ENCODE measurements around the gene KCTD21.

Gene KCTD21

DNA sequence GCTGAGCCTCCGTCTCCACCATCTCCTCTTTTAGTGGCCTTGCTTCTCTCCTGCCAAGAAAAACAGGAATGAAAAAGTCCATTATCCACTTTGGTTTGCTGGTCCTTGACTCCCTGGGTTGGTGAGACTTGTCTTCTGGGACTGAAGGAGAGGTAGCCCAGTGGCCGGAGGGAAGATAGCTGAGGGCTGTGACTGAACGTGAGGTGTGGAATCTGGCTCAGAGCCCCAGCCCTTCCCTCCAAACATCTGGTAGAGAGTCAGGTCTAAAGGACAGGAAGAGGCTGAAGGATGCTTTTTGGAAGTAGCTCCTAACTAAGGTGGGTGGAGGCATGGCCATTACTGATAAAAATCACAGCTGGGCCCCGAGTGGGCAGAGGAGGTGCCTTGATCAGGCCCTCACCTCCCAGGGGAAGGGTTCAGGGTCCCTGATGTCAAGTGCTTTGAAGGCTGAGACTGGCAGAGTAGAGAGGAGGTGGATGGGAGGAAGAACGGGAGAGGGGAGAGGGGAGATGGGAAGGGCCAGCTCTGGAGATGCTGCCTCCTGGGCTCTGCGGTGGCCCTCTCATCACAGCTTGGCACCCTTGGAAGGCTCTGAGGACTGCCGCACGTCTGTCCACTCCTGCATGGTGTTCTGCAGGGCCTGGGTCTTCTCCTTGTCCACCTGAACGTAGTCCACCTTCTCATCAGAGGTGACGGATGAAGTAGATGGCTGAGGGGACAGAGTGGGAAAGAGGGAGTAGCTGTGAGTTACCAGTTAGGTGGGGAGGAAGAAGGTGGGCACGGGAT lies 30.5 kb upstream of the KCTD21 start:
- DNase-seq, result no peak

DNA sequence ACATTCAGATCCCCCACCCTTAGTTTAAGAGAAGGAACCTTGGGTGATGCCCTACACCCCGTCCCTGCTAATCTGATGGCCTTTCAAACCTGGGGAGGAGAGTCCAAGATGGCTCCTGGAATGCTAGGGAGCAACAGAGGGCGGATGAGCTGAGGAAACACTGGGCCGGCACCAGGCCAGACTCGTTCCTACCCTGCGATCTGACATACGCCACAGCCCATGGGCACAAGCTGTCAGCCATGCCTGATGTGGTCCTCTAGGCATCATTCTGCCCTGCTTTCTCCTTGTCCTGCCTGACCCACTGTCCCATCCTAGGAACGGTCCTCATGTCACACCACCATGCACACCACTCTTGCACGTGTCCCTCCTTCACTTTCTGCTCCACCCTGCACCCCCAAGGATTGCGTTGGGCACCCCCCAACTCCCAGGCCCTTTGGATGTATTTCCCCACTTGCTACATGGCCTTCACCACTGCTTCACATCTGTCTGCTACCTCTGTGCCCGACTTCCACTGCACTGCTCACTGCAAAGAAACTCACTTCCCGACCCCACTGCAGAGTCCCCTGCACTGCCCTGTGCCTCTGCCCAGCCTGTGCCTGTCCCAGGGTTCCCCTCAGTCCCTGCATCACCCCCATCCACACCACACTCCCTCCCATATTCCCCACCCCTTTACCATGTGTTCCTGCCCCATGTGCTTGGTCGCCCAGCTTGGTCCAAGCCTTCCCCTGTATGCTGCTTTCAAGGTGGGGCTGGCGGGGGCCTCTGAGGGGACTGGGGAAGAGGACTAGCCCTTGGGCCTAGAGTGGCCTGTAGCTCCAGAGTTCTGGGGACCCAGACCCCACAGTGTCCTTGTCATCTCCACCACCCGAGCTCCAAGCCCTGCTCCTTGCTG lies 29.5 kb upstream of the KCTD21 start:
- DNase-seq, result no peak

DNA sequence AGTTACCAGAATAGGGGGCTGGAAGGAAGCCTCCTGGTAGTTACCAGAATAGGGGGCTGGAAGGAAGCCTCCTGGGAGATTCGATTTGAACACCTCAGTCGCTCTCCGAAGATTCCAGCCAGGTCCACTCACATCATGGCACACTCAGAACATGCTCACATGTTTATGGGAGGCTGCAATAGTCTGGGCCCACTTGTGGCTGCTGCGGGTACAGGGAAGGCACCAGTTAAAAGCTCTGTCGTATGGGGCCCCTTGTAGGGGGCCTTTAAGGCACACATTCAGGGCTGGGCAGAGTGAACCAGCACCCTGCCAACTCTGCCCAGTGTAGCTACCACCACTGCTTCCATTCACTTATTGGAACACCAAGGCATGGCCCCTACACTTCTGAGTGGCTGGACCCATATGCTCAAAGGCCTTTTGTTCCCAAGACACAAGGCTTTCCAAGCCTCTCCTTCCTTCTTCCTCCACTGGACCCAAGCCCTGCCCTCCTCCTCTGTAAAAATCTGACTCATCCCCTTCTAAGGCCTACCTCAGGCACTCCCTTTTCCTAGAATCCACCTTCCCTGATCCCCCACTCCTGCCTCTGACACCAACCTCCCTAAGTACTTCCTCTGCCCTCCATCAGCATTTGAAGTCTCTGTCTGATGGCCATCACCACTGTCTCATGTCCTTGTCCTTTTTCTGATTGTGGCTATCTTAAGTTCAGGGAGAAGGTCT lies 28.3 kb upstream of the KCTD21 start:
- no peak for DNase-seq

DNA sequence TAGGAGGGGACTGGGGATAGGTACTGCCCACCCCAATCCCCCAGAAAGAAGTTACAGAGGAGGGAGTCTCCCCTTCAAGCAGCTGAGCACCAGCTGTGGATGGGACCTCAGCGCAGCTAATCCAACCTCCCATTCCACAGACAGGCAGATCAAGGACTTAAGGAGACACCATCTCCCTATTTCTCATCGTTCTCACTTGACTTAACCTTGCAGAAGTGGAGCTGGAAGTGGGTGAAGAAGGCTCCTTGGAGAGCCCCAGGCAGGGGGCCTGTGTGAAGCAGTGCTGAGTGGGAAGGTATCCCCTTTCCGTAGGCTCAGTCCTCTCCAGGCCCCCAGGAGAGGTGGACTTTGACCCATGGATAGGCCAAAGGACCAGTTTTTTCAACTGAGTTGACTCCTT lies 27.6 kb upstream of the KCTD21 start:
- no peak for DNase-seq

DNA sequence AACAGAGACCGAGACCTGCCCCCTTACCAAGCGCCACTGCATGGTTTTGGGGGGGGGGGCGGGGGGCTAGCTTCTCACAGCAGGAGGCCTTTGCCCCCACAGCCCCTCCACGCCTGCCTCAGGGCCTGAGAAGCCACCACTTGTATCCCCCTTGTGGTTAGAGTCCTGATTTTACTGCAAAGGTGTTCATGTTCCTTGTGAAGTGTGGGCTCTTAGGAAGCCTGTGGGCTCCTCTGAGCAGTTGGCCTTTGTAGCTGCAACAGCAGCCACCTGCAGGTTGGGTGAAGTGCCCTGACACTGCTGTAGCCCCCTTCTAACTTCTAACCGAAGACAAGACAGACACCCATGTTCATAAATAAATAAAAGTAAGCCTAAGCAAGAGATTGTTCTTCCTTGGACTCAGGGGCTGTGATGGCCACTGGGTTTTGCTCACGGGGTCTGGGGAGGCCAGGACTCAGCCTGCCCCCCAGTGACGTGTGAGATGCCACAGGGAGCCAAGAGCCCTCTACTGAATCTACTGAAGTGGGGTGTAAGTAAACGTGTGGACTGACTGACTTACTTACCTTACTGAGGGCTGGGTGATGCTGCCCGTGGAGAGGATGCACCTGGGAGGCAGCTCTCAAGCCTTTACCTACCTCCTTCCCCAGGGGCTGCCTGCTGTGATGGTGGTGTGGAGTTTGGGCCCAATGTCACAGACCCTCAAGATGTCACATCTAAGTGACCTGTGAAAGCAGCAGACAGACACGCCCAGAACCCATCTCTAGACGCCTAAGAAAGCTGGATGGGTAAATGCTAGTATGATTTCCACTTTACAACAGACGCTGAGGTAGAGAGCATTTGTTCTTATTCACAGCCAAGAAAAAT lies 26.1 kb upstream of the KCTD21 start:
- no peak for DNase-seq

DNA sequence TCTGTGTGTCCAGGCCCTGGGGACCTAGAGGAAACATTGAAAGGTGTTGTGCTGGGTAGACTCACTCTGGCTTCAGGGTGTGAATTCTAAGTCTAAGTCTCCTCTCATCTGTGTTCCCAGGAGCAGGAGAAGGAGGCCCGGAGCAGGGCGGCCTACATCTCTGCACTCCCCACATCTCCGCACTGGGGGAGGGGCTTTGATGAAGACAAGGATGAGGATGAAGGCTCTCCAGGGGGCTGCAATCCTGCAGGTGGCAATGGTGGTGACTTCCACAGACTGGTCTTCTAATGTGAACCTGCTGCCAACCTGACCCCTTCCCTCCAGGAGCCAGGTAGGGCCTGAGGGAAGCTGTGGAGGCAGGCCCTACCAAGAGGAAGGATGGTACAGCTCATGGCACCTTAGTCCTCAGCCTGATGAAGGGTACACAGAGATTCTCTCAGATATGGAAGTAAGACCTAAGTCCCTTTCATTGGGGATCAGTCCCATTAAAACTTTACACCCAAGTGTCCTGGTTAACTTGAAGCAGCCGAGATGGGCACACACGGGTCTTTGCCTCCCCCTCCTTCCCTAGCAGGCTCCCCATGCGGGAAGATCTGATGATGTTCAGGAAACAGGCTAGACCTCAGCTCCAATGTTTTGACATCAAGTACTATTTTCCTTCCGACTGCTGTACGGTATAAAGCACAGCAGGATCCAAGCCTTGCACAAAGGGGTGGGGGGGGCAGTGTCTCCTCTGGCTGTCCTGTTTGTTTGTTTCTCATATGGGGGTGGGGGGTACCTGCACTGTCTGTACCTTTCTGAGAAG lies 25.3 kb upstream of the KCTD21 start:
- no peak for DNase-seq

DNA sequence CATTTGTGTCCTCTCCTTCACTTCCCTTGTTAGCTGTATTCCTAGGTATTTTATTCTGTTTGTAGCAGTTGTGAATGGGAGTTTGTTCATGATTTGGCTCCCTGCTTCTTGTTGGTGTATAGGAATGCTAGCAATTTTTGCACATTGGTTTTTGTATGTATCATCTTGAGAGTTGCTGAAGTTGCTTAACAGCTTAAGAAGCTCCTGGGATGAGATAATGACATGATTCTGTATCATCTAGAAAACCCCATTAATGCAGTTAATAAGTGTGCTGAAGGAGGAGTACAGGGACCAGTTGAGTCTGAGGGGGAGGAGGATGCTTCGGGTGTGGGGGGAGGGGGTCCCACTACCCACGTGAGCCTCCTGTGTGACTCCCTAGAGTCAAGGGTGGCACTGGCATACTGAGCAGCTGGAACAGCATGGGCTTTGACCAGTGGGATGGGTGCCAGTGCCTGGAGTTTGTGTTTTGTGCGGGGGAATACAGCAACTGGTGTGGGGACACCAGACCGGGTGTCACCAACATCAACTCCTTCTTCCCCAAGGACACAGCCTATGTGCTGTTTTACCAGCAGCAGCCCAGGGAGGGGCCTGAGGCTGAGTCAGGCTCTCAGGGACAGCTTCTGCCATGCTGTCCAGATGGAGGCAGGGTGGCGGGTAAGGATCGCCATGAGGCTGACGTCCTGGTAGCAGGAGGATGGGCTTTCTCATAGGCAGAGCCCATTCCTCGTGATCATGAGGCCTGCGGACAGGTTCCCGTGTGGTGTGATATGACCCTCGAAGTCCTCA lies 24.4 kb upstream of the KCTD21 start:
- no peak for DNase-seq

DNA sequence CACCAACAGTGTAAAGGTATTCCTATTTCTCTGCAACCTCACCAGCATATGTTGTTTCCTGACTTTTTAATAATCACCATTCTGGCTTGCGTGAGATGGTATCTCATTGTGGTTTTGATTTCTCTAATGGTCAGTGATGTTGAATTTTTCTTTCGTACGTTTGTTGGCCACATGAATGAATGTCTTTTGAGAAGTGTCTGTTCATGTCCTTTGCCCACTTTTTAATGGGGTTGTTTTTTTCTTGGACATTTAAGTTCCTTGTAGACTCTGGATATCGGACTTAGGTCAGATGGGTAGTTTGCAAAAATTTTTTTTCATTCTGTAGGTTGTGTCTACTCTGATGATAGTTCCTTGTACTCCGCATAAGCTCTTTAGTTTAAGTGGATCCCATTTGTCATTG lies 23.1 kb upstream of the KCTD21 start:
- no peak for DNase-seq

DNA sequence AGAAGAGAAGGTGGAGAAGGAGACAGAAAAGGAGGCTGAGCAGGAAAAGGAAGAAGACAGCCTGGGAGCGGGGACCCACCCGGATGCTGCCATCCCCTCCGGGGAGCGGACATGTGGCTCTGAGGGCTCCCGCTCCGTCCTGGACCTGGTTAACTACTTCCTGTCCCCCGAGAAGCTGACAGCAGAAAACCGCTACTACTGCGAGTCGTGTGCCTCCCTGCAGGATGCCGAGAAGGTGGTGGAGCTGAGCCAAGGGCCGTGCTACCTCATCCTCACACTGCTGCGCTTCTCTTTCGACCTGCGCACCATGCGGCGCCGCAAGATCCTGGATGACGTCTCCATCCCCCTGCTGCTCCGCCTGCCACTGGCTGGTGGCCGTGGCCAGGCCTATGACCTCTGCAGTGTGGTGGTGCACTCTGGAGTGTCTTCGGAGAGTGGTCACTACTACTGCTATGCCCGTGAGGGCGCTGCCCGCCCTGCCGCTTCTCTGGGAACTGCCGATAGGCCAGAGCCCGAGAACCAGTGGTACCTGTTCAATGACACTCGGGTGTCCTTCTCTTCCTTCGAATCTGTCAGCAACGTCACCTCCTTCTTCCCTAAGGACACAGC lies 21.7 kb upstream of the KCTD21 start:
- no peak for DNase-seq

DNA sequence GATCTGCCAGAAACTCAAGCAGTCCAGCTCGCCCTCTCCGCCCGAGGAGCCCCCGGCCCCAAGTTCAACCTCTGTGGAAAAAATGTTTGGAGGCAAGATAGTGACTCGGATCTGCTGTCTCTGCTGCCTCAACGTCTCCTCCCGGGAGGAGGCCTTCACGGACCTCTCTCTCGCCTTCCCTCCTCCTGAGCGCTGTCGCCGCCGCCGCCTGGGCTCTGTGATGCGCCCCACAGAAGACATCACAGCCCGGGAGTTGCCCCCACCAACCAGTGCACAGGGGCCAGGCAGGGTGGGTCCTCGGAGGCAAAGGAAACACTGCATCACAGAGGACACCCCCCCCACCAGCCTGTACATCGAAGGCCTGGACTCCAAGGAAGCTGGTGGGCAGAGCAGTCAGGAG lies 21.1 kb upstream of the KCTD21 start:
- no peak for DNase-seq

DNA sequence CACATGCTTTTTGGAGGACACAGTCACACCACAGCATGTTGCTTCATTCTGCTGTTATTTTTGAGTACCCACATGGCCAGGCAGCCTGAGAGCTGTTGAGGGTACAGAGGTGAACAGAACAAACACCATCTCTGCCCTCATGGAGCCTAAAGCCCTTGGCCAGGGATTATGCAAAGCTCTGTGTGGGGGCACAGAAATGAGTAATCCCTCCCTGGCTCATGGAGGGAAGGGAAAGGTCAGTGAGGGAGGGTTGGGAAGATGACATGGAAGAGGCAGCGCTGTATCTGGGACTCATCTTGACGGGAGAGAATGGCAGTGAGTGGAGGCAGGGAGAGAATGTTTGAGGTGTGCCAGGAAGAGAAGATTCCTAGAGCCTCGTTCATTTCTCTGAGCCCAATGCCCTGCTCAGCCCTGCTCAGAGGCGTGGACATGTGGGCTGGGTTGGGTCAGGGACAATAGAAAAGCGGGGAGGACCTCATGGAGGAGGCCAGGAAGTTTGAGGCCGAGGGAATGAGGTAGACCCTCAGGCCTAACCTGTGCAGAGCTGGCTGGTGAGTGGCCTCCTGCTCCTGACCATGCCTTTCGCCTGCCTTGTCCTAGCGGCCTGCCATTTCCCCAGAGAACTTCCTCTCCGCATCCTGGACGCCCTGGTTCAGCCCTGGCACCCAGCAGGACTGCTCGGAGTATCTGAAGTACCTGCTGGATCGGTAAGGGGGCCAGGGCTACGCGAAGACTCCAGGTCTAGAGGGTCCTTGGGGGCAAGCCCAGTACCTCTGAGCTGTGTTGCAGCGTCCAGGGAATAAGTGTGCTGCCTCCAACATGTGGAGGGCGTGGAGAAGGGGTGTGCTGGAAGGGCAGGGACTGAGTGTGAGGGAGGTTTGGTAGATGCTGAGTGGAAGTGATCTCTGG lies 20.1 kb upstream of the KCTD21 start:
- DNase-seq, result no peak

DNA sequence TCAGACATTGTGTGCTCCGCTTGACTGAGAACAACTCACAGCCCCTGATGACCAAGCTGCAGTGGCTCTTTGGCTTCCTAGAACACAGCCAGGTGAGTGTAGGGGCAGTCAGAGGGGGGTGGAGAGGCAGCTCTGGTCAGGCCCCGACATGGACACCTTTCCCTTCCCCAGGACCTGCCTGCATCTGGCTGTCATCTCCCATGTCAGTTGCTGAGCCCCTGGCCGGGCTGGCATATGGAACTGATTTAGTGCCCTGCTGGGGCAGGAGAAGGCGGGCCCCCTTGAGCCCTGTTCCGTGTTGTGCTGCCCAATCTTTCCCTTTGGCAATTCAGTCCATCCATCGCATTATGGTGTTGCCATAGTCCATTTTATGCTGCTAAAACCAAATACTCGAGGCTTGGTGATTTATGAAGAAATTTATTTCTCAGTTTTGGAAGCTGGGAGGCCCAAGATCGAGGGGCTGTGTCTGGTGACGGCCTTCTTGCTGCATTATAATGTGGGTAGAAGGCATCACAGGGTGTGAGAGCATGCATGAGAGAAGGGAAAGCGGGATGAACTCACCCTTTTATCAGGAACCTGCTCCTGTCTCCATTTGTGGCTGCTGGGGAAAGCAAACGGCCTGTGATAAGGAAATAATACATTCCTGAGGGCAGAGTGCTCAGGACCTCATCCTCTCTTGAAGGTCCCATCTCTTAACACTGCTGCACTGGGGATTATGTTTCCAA lies 19.3 kb upstream of the KCTD21 start:
- no peak for DNase-seq

DNA sequence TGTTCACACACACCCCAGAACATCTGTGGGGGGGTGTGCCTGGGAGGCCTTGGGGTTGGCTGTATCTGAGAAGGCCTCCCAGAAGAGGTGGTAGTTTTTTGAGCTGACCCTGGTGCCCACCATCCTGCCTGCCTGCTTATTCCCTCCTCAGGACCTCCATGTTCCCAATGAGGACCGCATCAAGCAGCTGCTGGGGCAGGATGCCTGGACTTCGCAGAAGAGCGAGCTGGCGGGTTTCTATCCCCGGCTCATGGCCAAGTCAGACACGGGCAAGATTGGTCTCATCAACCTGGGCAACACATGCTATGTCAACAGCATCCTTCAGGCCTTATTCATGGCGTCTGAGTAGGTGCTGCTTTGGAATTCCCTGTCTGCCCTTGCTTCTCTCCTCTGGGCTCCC lies 17.3 kb upstream of the KCTD21 start:
- DNase-seq, result no peak

DNA sequence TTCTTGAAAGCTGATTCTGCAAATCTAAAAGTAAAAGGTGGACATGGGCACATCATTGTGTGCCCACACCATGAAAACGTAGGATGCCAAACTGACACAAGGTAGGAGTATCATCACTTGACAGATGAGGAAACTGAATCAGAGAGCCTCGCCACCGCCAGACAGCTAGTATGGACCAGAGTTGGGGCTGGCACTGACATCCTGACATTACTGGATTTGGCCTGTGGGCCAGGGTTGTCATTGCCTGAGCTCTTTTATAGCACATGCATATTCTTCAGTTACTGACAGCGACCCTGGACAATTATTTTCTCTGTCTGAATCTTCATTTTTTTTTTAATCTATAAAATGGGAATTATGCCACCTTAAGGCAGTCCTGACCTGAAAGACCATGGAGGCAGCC lies 16.8 kb upstream of the KCTD21 start:
- no peak for DNase-seq

DNA sequence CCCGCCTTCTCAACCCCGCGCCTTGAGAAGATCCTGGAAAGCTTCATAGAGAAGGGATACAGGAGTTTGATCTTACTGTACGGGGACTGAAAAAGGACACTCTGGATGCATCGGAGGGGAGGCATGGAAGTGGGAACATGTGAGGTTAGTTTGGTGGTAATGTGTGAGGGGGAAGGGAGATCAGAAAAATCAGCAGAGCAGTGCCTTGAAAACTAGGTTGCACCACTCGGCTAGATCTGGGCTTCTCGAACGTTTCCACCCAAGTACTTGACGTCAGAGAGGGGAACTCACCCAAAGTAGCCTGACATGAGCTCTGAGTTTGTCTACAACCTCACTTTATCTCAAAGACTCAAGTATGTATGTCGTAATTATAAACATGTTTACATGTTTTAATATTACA lies 14.8 kb upstream of the KCTD21 start:
- no peak for DNase-seq

DNA sequence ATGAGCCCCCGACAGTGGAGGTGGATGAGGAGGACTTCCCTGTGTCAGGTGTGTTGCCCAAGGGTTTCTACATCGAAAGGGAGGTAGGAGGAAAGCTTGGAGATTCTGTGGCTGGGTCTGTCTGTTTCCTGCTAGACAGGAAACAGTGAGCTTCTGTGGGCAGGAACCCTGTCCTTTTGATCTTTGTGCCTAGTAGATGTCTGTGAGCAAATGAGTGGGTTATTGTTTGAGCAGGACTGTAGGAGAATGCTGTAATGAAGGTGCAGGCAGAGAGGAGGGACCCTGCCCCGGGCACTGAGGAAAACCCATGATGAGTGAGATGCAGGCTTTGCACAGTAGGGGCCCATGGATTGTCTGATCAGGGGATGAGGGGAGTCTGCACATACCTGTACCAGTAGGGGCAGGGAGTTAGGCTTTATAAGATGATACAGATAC lies 14.3 kb upstream of the KCTD21 start:
- peak; percentile 41 for DNase-seq

DNA sequence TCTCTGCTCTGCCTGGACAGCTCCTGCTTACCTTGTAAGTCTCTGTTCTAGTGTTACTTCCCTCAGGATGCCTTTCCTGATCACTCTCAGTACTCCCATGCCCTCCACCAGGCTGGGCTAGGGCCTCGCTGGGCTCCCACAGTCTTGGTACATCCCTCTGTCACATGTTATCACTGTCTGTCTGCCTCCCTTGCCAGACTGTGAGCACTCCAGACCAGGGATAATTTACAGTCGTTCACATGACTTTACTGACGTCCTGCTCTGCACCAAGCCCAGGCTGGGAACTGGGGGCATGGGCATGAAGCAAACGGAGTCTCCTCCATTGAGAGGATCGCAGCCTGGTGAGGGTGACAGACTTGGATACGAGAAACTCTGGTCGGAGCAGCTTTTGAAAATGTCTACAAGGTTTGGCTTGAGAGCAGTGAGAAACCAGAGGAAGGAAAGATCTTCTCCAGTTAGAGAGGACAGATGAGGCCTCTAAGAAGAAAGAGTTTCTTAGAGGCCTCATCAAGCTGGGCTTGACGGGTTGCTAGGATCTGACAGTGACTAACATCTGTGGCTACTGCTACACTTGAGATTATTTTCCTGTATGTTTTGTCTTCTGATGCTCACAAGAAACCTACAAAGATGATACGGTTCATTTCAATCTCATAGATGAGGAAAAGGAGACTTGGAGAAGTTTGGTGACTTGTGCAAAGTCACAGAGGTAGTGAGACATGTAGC lies 12.8 kb upstream of the KCTD21 start:
- DNase-seq, result no peak

DNA sequence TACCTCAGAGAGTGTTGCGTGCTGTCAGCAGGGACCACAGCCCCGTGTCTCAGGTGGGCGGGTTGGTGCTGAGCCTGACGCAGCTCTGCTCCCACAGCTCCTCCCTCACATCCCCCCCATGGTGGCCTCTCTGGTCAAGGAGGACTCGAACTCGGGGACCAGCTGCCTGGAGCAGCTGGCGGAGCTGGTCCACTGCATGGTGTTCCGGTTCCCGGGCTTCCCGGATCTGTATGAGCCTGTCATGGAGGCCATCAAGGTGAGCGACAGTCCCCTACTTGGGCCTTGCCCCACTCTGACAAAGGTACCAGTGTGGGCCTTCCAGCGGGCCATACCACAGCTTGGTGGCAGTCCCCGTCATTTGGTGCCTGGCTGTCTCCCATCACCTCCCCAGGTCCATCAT lies 12.1 kb upstream of the KCTD21 start:
- DNase-seq, result no peak

All from activated CD4-positive, alpha-beta T cell treated with anti-CD3 and anti-CD28 coated beads for 48 hours (primary cell).